Kidney (tissue), 22 donors: ENCODE data around the gene HOXD11. TPM values are rescaled to one million over a fixed set of nuclear protein-coding genes. Genes with fewer than 3 reads are reported as not detected.

ENCODE experiments used
- DNase-seq, 5 donors: peaks; one replicate each; pipeline ENCODE4 v3.0.0-alpha.2; 2013 to 2020
- FAIRE-seq: peaks from 2 replicates; lab custom pipeline; 2012; peaks lifted over from hg19 to GRCh38; lab: Jason Lieb, UNC
- H3K27ac ChIP-seq, 2 donors: one replicate each; pipeline ENCODE4 v1.7.0; 2013; ENCODE audit warnings: low read depth in 2 of 2, low read length in 2 of 2, inconsistent platforms in 1 of 2
- H3K27me3 ChIP-seq: one replicate; pipeline ENCODE4 v1.7.1; 2013; ENCODE audit warnings: low read length, inconsistent platforms; ENCODE audit not compliant: control insufficient read depth, insufficient read depth
- H3K36me3 ChIP-seq, 3 donors: one replicate each; pipeline versions ENCODE4 v1.7.0 to v1.7.1; 2013; ENCODE audit warnings: low read length in 3 of 3, control low read depth in 1 of 3, inconsistent platforms in 1 of 3; ENCODE audit not compliant: insufficient read depth in 3 of 3, control insufficient read depth in 2 of 3
- H3K4me1 ChIP-seq, 3 donors: one replicate each; pipeline versions ENCODE4 v1.7.0 to v1.7.1; 2013; ENCODE audit warnings: low read length in 3 of 3, inconsistent platforms in 1 of 3, low read depth in 1 of 3; ENCODE audit not compliant: control insufficient read depth in 2 of 3, insufficient read depth in 2 of 3
- H3K4me3 ChIP-seq, 3 donors: one replicate each; pipeline versions ENCODE4 v1.7.0 to v1.8.1; 2013; ENCODE audit warnings: low read length in 3 of 3, control low read depth in 1 of 3, inconsistent platforms in 1 of 3
- H3K9ac ChIP-seq, 3 donors: one replicate each; pipeline versions ENCODE4 v1.7.0 to v1.7.1; 2013; ENCODE audit warnings: low read length in 3 of 3, control low read depth in 1 of 3, inconsistent platforms in 1 of 3
- H3K9me3 ChIP-seq, 3 donors: one replicate each; pipeline versions ENCODE4 v1.7.0 to v1.7.1; 2013; ENCODE audit warnings: low read length in 3 of 3, control low read depth in 1 of 3, inconsistent platforms in 1 of 3; ENCODE audit not compliant: control insufficient read depth in 2 of 3, insufficient read depth in 1 of 3
- CTCF ChIP-seq: IDR thresholded peaks from 3 replicates; pipeline ENCODE4 v1.5.1; 2012; ENCODE audit warnings: mild to moderate bottlenecking, moderate library complexity, borderline replicate concordance; ENCODE audit not compliant: insufficient read depth; ENCODE audit errors: extremely low read depth
- intact Hi-C: fragments of 100-400 bp; cut with DNase I; formaldehyde crosslinking; loops from one replicate; pipeline ENCODE4 v1.11.1; 2022
- long read RNA-seq, 10 donors: library from polyadenylated mRNA in 1 of 10; unstranded in 1 of 10; transcript quantifications; one replicate each; pipeline ENCODE4 v2.0.0 and lab custom pipeline, GENCODE V29; 2021 to 2026
- polyA plus RNA-seq: library from polyadenylated mRNA; stranded (reverse); fragments of 350-450 nt; fragmentation: Illumina TruSeq; extraction: RNeasy Lipid Tissue Mini Kit (QIAGEN cat#74804); gene quantifications from one replicate; pipeline ENCODE4 v1.2.3, GENCODE V29; 2014; ENCODE audit warnings: low read depth, low replicate concordance; ENCODE audit not compliant: insufficient read depth
- total RNA-seq: library from RNA; stranded (reverse); fragmentation: NEBNext Ultra II Directional; extraction: Animal tissue kit (Norgen Biotek cat#: 25700); gene quantifications from one replicate; pipeline ENCODE4 v1.2.1, GENCODE V29; 2021
- donor health status: control.
- donor health status: control.
- donor health status: control.
- donor health status: control.
- donor health status: control.
- donor health status: DM: yes; HTN: yes; CAD: no.
- donor health status: Normal renal cell carcinoma (clear cell type).

HOXD11 gene
- total RNA-seq (15.9 TPM), polyA plus RNA-seq (5.8 TPM)
- long read RNA-seq, donor 1, transcript HOXD11-201 (2 exons, 1,533 nt) = major isoform, 32 of 53 reads
- long read RNA-seq, donor 1, partial matches to known transcripts = 13 of 53 reads
- long read RNA-seq, donor 1, other reads (novel, unspliced or antisense) = 5 of 53 reads
- long read RNA-seq, donor 2, transcript HOXD11-201 (2 exons, 1,533 nt) = major isoform, 27 of 37 reads
- long read RNA-seq, donor 2, partial matches to known transcripts = 7 of 37 reads
- long read RNA-seq, donor 2, other reads (novel, unspliced or antisense) = 0 of 37 reads
- long read RNA-seq, donor 3, transcript HOXD11-201 (2 exons, 1,533 nt) = major isoform, 19 of 19 reads
- long read RNA-seq, donor 3, partial matches to known transcripts = 0 of 19 reads
- long read RNA-seq, donor 3, other reads (novel, unspliced or antisense) = 0 of 19 reads
- long read RNA-seq, donor 4, transcript HOXD11-201 (2 exons, 1,533 nt) = major isoform, 34 of 37 reads
- long read RNA-seq, donor 4, partial matches to known transcripts = 0 of 37 reads
- long read RNA-seq, donor 4, other reads (novel, unspliced or antisense) = 0 of 37 reads
- long read RNA-seq, donor 5, partial matches to known transcripts = 0 of 2 reads
- long read RNA-seq, donor 5, other reads (novel, unspliced or antisense) = 0 of 2 reads
- long read RNA-seq, donor 6, transcript HOXD11-201 (2 exons, 1,533 nt) = major isoform, 13 of 25 reads
- long read RNA-seq, donor 6, partial matches to known transcripts = 9 of 25 reads
- long read RNA-seq, donor 6, other reads (novel, unspliced or antisense) = 0 of 25 reads
- long read RNA-seq, donor 7, transcript HOXD11-201 (2 exons, 1,533 nt) = major isoform, 5 of 10 reads
- long read RNA-seq, donor 7, partial matches to known transcripts = 3 of 10 reads
- long read RNA-seq, donor 7, other reads (novel, unspliced or antisense) = 1 of 10 reads
- long read RNA-seq, donor 8, transcript HOXD11-201 (2 exons, 1,533 nt) = major isoform, 20 of 60 reads
- long read RNA-seq, donor 8, partial matches to known transcripts = 37 of 60 reads
- long read RNA-seq, donor 8, other reads (novel, unspliced or antisense) = 0 of 60 reads
- long read RNA-seq, donor 9, transcript HOXD11-201 (2 exons, 1,533 nt) = major isoform, 12 of 14 reads
- long read RNA-seq, donor 9, partial matches to known transcripts = 0 of 14 reads
- long read RNA-seq, donor 9, other reads (novel, unspliced or antisense) = 0 of 14 reads
- long read RNA-seq, donor 10, transcript HOXD11-201 (2 exons, 1,533 nt) = major isoform, 31 of 91 reads
- long read RNA-seq, donor 10, transcript HOXD11-202 (2 exons, 1,259 nt) = minor isoform, 6 of 91 reads
- long read RNA-seq, donor 10, partial matches to known transcripts = 47 of 91 reads
- long read RNA-seq, donor 10, other reads (novel, unspliced or antisense) = 7 of 91 reads

- no peaks in the 10 kb centered on the region for H3K9me3 ChIP-seq
- peaks cover 0 to 7% (median 0%) of the 10 kb centered on the region in 3 donors for H3K4me1 ChIP-seq
- TF ChIP-seq CTCF = no peak
- H3K4me3 ChIP-seq = peak within 1 kb of the TSS; percentile 53 to 88 (median 61)
- DNase-seq (peak; percentile 87 to 94 (median 91)), FAIRE-seq (no peak)
- peak within 1 kb of the TSS; percentile 76 to 92 for H3K27ac ChIP-seq
- H3K36me3 ChIP-seq = peaks cover 0 to 5% (median 0%) of the 10 kb centered on the region in 3 donors
- intact Hi-C loops = no loop called here
- H3K9ac ChIP-seq = peak within 1 kb of the TSS; percentile 10 to 91 (median 48)
- H3K27me3 ChIP-seq = peaks cover 8% of the 10 kb centered on the region
These were observed at the start of gene HOXD11 for GRCh38 chr2:176106581-176107539. Gene HOXD11 (plus strand): TSS chr2:176107280. CDS start chr2:176107356, 76 bp downstream.

- DNase-seq (peak in 2 of 5 donors; percentile 65 to 71), FAIRE-seq (no peak)
- Histone ChIP-seq H3K9ac (no peak overlapping the region), H3K4me3 (no peak overlapping the region), H3K9me3 (no peaks in the 10 kb centered on the region), H3K4me1 (peaks cover 0 to 7% (median 5%) of the 10 kb centered on the region in 3 donors), H3K27ac (no peak overlapping the region), H3K27me3 (peaks cover 38% of the 10 kb centered on the region), H3K36me3 (no peaks in the 10 kb centered on the region)
- intact Hi-C loops = no loop called here
- no peak for TF ChIP-seq CTCF
These were observed 43.1 kb upstream of the HOXD11 start for GRCh38 chr2:176063958-176064357.
